IMR-90 (cell line): ENCODE results near the gene CAPN7. TPM values are rescaled to one million over a fixed set of nuclear protein-coding genes. Genes with fewer than 3 reads are reported as not detected.

Experiments used
- ATAC-seq: fragments of 200-7000 bp; cut with Tn5 transposase; 2 replicates; pipeline ENCODE4 v1.9.1; 2020; ENCODE audit warnings: low read depth, mild to moderate bottlenecking, moderate library complexity
- BruUV-seq: library from RNA; stranded (reverse); fragments of 400-500 nt; replicated peaks from 2 replicates; lab custom pipeline; 2021; lab: Mats Ljungman, UMichigan
- CTCF ChIA-PET: fragments of 300-600 bp; formaldehyde crosslinking; extraction: SDS; loops from one replicate; lab custom pipeline; 2021; ENCODE audit warnings: antibody characterized with exemption; lab: Yijun Ruan, JAX
- POLR2A ChIA-PET: fragments of 300-600 bp; sonication (Branson Sonifier 250); formaldehyde crosslinking; loops from one replicate; lab custom pipeline; 2022; ENCODE audit warnings: antibody characterized with exemption; ENCODE audit not compliant: unreplicated experiment; lab: Charles Lee
- DNase-seq: peaks from one replicate; pipeline ENCODE4 v3.0.0; 2013
- H2AFZ ChIP-seq: replicated peaks from 2 replicates; pipeline ENCODE3; 2013; ENCODE audit warnings: low read length, mild to moderate bottlenecking; ENCODE audit not compliant: poor library complexity
- H2AK5ac ChIP-seq: 2 replicates; pipeline ENCODE4 v1.6.1; 2013; ENCODE audit warnings: low read depth, low read length, inconsistent platforms
- H2AK9ac ChIP-seq: replicated peaks from 2 replicates; pipeline ENCODE3; 2013; ENCODE audit warnings: mild to moderate bottlenecking, low read depth, low read length, moderate library complexity; ENCODE audit not compliant: poor library complexity
- H2BK120ac ChIP-seq: 2 replicates; pipeline ENCODE4 v1.6.1; 2013; ENCODE audit warnings: low read depth, low read length, inconsistent platforms
- H2BK15ac ChIP-seq: 3 replicates; pipeline ENCODE4 v1.6.1; 2013; ENCODE audit warnings: low read depth, low read length, inconsistent platforms
- H2BK20ac ChIP-seq: 2 replicates; pipeline ENCODE4 v1.6.1; 2013; ENCODE audit warnings: low read depth, mild to moderate bottlenecking, inconsistent platforms, low read length, moderate library complexity
- H2BK5ac ChIP-seq: 2 replicates; pipeline ENCODE4 v1.6.1; 2013; ENCODE audit warnings: mild to moderate bottlenecking, low read depth, low read length, inconsistent platforms; ENCODE audit not compliant: poor library complexity, severe bottlenecking
- H3K14ac ChIP-seq: replicated peaks from 2 replicates; pipeline ENCODE4 v1.6.1; 2013; ENCODE audit warnings: low read depth, low read length, inconsistent platforms
- H3K18ac ChIP-seq: 2 replicates; pipeline ENCODE4 v1.6.1; 2013; ENCODE audit warnings: low read depth, low read length, control low read depth
- H3K23ac ChIP-seq: 2 replicates; pipeline ENCODE4 v1.6.1; 2013; ENCODE audit warnings: low read depth, low read length, inconsistent platforms
- H3K27ac ChIP-seq: 2 replicates; pipeline ENCODE4 v1.5.1; 2013; ENCODE audit warnings: mild to moderate bottlenecking, control low read depth, low read length; ENCODE audit not compliant: insufficient read depth
- H3K27me3 ChIP-seq: 2 replicates; pipeline ENCODE4 v1.6.1; 2013; ENCODE audit warnings: low read length; ENCODE audit not compliant: control insufficient read depth, insufficient read depth
- H3K36me3 ChIP-seq: 2 replicates; pipeline ENCODE4 v1.6.1; 2013; ENCODE audit warnings: low read length, mixed read lengths; ENCODE audit not compliant: control insufficient read depth, insufficient read depth
- H3K4ac ChIP-seq: 2 replicates; pipeline ENCODE4 v1.6.1; 2013; ENCODE audit warnings: low read depth, low read length, inconsistent platforms
- H3K4me1 ChIP-seq: 2 replicates; pipeline ENCODE4 v1.6.1; 2013; ENCODE audit warnings: low read length, mixed read lengths; ENCODE audit not compliant: control insufficient read depth, insufficient read depth
- H3K4me2 ChIP-seq: 2 replicates; pipeline ENCODE4 v1.6.1; 2013; ENCODE audit warnings: low read depth, mild to moderate bottlenecking, control low read depth, low read length, moderate library complexity
- H3K4me3 ChIP-seq: 2 replicates; pipeline ENCODE4 v1.5.1; 2013; ENCODE audit warnings: low read depth, mild to moderate bottlenecking, control low read depth, low read length, moderate library complexity; ENCODE audit not compliant: insufficient read depth
- H3K56ac ChIP-seq: 2 replicates; pipeline ENCODE4 v1.6.1; 2013; ENCODE audit warnings: low read length, inconsistent platforms; ENCODE audit not compliant: insufficient read depth; ENCODE audit errors: extremely low read depth
- H3K79me1 ChIP-seq, 2 experiments: 2 replicates each; pipeline ENCODE4 v1.6.1; 2013; ENCODE audit warnings: low read length in 2 of 2, inconsistent platforms in 1 of 2, low read depth in 1 of 2
- H3K9ac ChIP-seq: 2 replicates; pipeline ENCODE4 v1.6.1; 2013; ENCODE audit warnings: low read depth, low read length, control low read depth
- H3K9me1 ChIP-seq: 2 replicates; pipeline ENCODE4 v1.6.1; 2013; ENCODE audit warnings: low read length, inconsistent platforms; ENCODE audit not compliant: insufficient read depth
- H3K9me3 ChIP-seq: 2 replicates; pipeline ENCODE4 v1.6.1; 2013; ENCODE audit warnings: low read length; ENCODE audit not compliant: control insufficient read depth, insufficient read depth
- H4K20me1 ChIP-seq: 2 replicates; pipeline ENCODE4 v1.6.1; 2013; ENCODE audit warnings: low read length, inconsistent platforms; ENCODE audit not compliant: insufficient read depth
- H4K5ac ChIP-seq: 2 replicates; pipeline ENCODE4 v1.6.1; 2013; ENCODE audit warnings: mild to moderate bottlenecking, low read depth, low read length, control low read depth
- H4K8ac ChIP-seq, 2 experiments: 2 replicates each; pipeline ENCODE4 v1.6.1; 2013; ENCODE audit warnings: low read depth in 2 of 2, low read length in 2 of 2, control low read depth in 1 of 2, inconsistent platforms in 1 of 2
- H4K91ac ChIP-seq: 2 replicates; pipeline ENCODE4 v1.6.1; 2013; ENCODE audit warnings: low read depth, low read length, inconsistent platforms; ENCODE audit not compliant: insufficient read depth
- BHLHE40 ChIP-seq: fragments of 150-350 bp; IDR thresholded peaks from 2 replicates; pipeline ENCODE4 v1.6.1; 2016; ENCODE audit warnings: mild to moderate bottlenecking, low read depth, low read length
- CEBPB ChIP-seq: IDR thresholded peaks from 2 replicates; pipeline ENCODE4 v1.6.1; 2012; ENCODE audit warnings: low read depth, low read length, improper control_type of control experiment
- FOS ChIP-seq: fragments of 150-350 bp; IDR thresholded peaks from 2 replicates; pipeline ENCODE4 v1.6.1; 2016; ENCODE audit warnings: low read depth, low read length
- MAZ ChIP-seq: IDR thresholded peaks from 2 replicates; pipeline ENCODE4 v1.6.1; 2012; ENCODE audit warnings: low read depth, mild to moderate bottlenecking, low read length, improper control_type of control experiment, moderate library complexity, borderline replicate concordance
- NFE2L2 ChIP-seq: fragments of 150-350 bp; IDR thresholded peaks from 2 replicates; pipeline ENCODE4 v1.6.1; 2016; ENCODE audit warnings: low read depth, mild to moderate bottlenecking, low read length
- RCOR1 ChIP-seq: IDR thresholded peaks from 2 replicates; pipeline ENCODE4 v1.6.1; 2012; ENCODE audit warnings: mild to moderate bottlenecking, low read length, improper control_type of control experiment; ENCODE audit not compliant: insufficient replicate concordance
- RFX5 ChIP-seq: IDR thresholded peaks from 2 replicates; pipeline ENCODE4 v1.8.0; 2012; ENCODE audit warnings: low read depth, mild to moderate bottlenecking, low read length, moderate library complexity
- SMC3 ChIP-seq: fragments of 150-350 bp; IDR thresholded peaks from 2 replicates; pipeline ENCODE4 v1.6.1; 2016; ENCODE audit warnings: low read depth, mild to moderate bottlenecking, antibody characterized with exemption, low read length, moderate library complexity
- USF2 ChIP-seq: fragments of 150-350 bp; IDR thresholded peaks from 2 replicates; pipeline ENCODE4 v1.6.1; 2017; ENCODE audit warnings: mild to moderate bottlenecking, antibody characterized with exemption, low read length, low read depth
- WGBS, 2 experiments: methylation state at CpG; one replicate each; pipeline versions ENCODE4 v1.1.5 to v1.1.7; 2013; ENCODE audit warnings: missing lambda C conversion rate in 2 of 2; ENCODE audit not compliant: insufficient read length in 1 of 2; ENCODE audit errors: extremely low coverage in 2 of 2; 5-methylcytosine and 5-hydroxymethylcytosine counted together
- dilution Hi-C: fragments of 300-500 bp; cut with HindIII; formaldehyde crosslinking; loops from one replicate; pipeline ENCODE4 v1.14.3; 2018; ENCODE audit warnings: low sequenced_read_pairs; ENCODE audit not compliant: unreplicated experiment
- in situ Hi-C: fragments of 300-500 bp; cut with MboI; formaldehyde crosslinking; loops from 3 replicates; pipeline ENCODE4 v1.14.3; 2019; ENCODE audit warnings: low sequenced_read_pairs, inconsistent platforms, mixed read lengths
- intact Hi-C: fragments of 100-400 bp; cut with micrococcal nuclease; formaldehyde crosslinking; loops from 2 replicates; pipeline ENCODE4 v1.10.0; 2022
- polyA plus RNA-seq, 3 experiments: library from polyadenylated mRNA; depleted of rRNA; stranded (reverse); fragments of >200 nt; gene quantifications; 2 replicates each; pipeline ENCODE4 v1.2.3, GENCODE V29; 2012; ENCODE audit warnings: low replicate concordance in 1 of 3
- total RNA-seq: library from RNA; depleted of rRNA; stranded (reverse); fragments of >200 nt; gene quantifications from 2 replicates; pipeline ENCODE4 v1.2.3, GENCODE V29; 2012
- TF ChIP-seq, protein P1 (sequence below): fragments of 150-350 bp; IDR thresholded peaks from 2 replicates; pipeline ENCODE4 v1.6.1; 2016; ENCODE audit warnings: low read depth, mild to moderate bottlenecking, low read length, moderate library complexity, borderline replicate concordance

Gene CAPN7
- total and polyA plus RNA-seq, 2 of the 4 experiments (the other 2 are of a cell fraction) = 14.5 to 21.3 TPM

GRCh38 chr3:15205482-15205933, 538 bp upstream of the CAPN7 start:
- no peak for DNase-seq
- H2AFZ ChIP-seq = peak overlapping the region; percentile 94
- WGBS, 2 experiments = no CpG with 5 or more reads among the region's 3 CpGs

More at GRCh38 chr3:15205482-15205933, 538 bp upstream of the CAPN7 start:
- no peaks in the 10 kb centered on the region for H3K9me3 ChIP-seq
- peak overlapping the region; percentile 46; the same call in 1 of the 2 replicates for H3K23ac ChIP-seq
- peak overlapping the region; percentile 40; the same call in 2 of the 3 replicates for H2BK15ac ChIP-seq
- H2BK5ac ChIP-seq = peak overlapping the region; percentile 83
- H4K8ac ChIP-seq = peak overlapping the region; percentile 94 to 95
- intact Hi-C loops = loop anchor here (2.0 to 5.0 kb wide), 2 partner anchors 127 to 281 kb away; partner anchors contain the start of gene SH3BP5
- H2BK20ac ChIP-seq = peak overlapping the region; percentile 32; the same call in 1 of the 2 replicates
- H3K9me1 ChIP-seq = no peaks in the 10 kb centered on the region
- POLR2A ChIA-PET = interaction anchor here (0.6 kb wide), 2 partner anchors 11 to 84 kb away, joined by 4 read pairs; no protein-coding TSS in a partner anchor
- H3K56ac ChIP-seq = peak overlapping the region; percentile 31
- H3K27ac ChIP-seq = peak overlapping the region; percentile 84
- no peaks in the 10 kb centered on the region; the same call in 1 of the 2 replicates for H3K27me3 ChIP-seq
- no peak for ATAC-seq
- peak overlapping the region; percentile 98 for H3K4me2 ChIP-seq
- dilution Hi-C loops = no loop called here
- peak overlapping the region; percentile 94 for H3K18ac ChIP-seq
- CTCF ChIA-PET = interaction anchor here (0.5 to 0.9 kb wide), 2 partner anchors 87 to 175 kb away, joined by 5 read pairs; no protein-coding TSS in a partner anchor
- peak overlapping the region; percentile 92 for H3K4me3 ChIP-seq
- peak overlapping the region; percentile 35 for H4K91ac ChIP-seq
- peak overlapping the region; percentile 61 for H3K4ac ChIP-seq
- peaks cover 25% of the 10 kb centered on the region; the same call in 1 of the 2 replicates for H4K20me1 ChIP-seq
- no peaks in the 10 kb centered on the region for H3K4me1 ChIP-seq
- peaks cover under 1 to 13% of the 10 kb centered on the region in 2 experiments; a peak in 3 of 4 replicates for H3K79me1 ChIP-seq
- H2AK9ac ChIP-seq = peak overlapping the region; percentile 18
- in situ Hi-C loops = loop anchor here (10.0 to 25.0 kb wide), 2 partner anchors 268 to 349 kb away; partner anchors contain the start of gene NR2C2
- BruUV-seq = no TSS peak
- H2BK120ac ChIP-seq = peak overlapping the region; percentile 44
- no peak overlapping the region for H2AK5ac ChIP-seq
- H3K14ac ChIP-seq = peak overlapping the region; percentile 83
- peak overlapping the region; percentile 94 for H4K5ac ChIP-seq
- no peaks in the 10 kb centered on the region; the same call in none of the 2 replicates for H3K36me3 ChIP-seq
- TF ChIP-seq, protein P1, sequence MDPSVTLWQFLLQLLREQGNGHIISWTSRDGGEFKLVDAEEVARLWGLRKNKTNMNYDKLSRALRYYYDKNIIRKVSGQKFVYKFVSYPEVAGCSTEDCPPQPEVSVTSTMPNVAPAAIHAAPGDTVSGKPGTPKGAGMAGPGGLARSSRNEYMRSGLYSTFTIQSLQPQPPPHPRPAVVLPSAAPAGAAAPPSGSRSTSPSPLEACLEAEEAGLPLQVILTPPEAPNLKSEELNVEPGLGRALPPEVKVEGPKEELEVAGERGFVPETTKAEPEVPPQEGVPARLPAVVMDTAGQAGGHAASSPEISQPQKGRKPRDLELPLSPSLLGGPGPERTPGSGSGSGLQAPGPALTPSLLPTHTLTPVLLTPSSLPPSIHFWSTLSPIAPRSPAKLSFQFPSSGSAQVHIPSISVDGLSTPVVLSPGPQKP = no peak
- TF ChIP-seq SMC3 (no peak), MAZ (no peak), USF2 (no peak), NFE2L2 (no peak), FOS (no peak), CEBPB (no peak), RCOR1 (no peak), RFX5 (no peak), BHLHE40 (no peak)
- H3K9ac ChIP-seq = peak overlapping the region; percentile 94
